ENCODE results near the gene DCST1. TPM values are rescaled to one million over a fixed set of nuclear protein-coding genes. Genes with fewer than 3 reads are reported as not detected.

DCST1 gene
- total and polyA plus RNA-seq, 2 donors (not counting 1 experiment from before 2014, with no cell fraction given): 0.22 TPM; not detected in 1

DNA sequence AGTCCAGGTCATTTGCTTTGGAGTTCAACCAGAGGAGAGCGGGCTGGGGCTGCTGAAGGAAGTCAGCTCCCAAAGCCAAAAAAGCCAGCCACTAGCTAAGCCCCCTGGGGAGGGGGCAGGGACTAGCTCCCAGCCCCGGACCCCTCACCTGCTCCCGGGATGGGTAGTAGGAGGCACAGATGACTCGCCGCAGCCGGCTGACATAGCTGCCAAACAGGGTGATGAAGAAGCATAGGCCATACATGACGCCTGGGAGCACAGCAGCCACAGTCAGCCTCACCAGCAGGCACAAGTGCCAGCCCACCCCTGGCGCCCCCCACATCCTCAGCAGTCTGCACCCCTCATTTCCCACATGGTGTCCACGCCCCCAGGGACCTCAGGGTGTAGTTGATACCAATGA lies 7.5 kb upstream of the DCST1 start:
- H3K9ac ChIP-seq (ENCODE audit: low read length): no peak overlapping the region
- intact Hi-C loops (cut with micrococcal nuclease): no loop called here
- CTCF ChIA-PET: interaction anchor here (1.3 kb wide), 1 partner anchor 9 kb away, joined by 3 read pairs; no protein-coding TSS in a partner anchor

GRCh38 chr1:155026588-155026987 lies 7.0 kb upstream of the DCST1 start:
- ChIA-PET CTCF (no interaction called here), POLR2A (no interaction called here)

More for the DNA sequence above, 7.5 kb upstream of the DCST1 start:
- no peak overlapping the region for H2AFZ ChIP-seq (ENCODE audit: insufficient read depth, low read depth, low read length, poor library complexity, severe bottlenecking)
- H3K9me3 ChIP-seq (ENCODE audit: control extremely low read depth in 1 of 3, control insufficient read depth in 2 of 3, insufficient read depth in 1 of 3, low read length in 2 of 3): no peaks in the 10 kb centered on the region
- ATAC-seq (ENCODE audit: low read depth) (no peak), DNase-seq (no peak)
- no peak overlapping the region for H3K27ac ChIP-seq (ENCODE audit: low read length in 2 of 2)
- Mint-ChIP-seq H3K4me1 (no peaks in the 10 kb centered on the region), H3K9me3 (ENCODE audit: insufficient read depth) (no peaks in the 10 kb centered on the region), H3K27me3 (no peaks in the 10 kb centered on the region), H3K4me3 (no peak overlapping the region), H3K27ac (no peak overlapping the region)
- H3K4me2 ChIP-seq (replicated peaks; ENCODE audit: low read depth, low read length, poor library complexity, severe bottlenecking): no peak overlapping the region
- no peaks in the 10 kb centered on the region for H4K20me1 ChIP-seq (ENCODE audit: control insufficient read depth, insufficient read depth, low read length, poor library complexity, severe bottlenecking)
- no peaks in the 10 kb centered on the region for H3K4me1 ChIP-seq (ENCODE audit: control insufficient read depth in 2 of 2, insufficient read depth in 2 of 2, low read length in 2 of 2)
- H3K4me3 ChIP-seq (ENCODE audit: control extremely low read depth in 1 of 5, extremely low read depth in 1 of 5, insufficient read depth in 1 of 5, low read depth in 2 of 5, low read length in 4 of 5): no peak overlapping the region
- POLR2A ChIA-PET: no interaction called here
- H3K27me3 ChIP-seq (replicated peaks in 1 of 4; ENCODE audit: control extremely low read depth in 1 of 4, control insufficient read depth in 3 of 4, insufficient read depth in 4 of 4, low read length in 3 of 4): no peaks in the 10 kb centered on the region
- TF ChIP-seq EZH2 (IDR thresholded peaks at IDR 0.05; ENCODE audit: borderline replicate concordance, insufficient read depth, low read depth, low read length, poor library complexity, severe bottlenecking) (no peak), CTCF (IDR thresholded peaks at IDR 0.05) (no peak)
- H3K79me2 ChIP-seq (ENCODE audit: control insufficient read depth, insufficient read depth, low read length): peaks cover 3% of the 10 kb centered on the region
- H3K36me3 ChIP-seq (replicated peaks in 1 of 2; ENCODE audit: control extremely low read depth in 1 of 2, control insufficient read depth in 1 of 2, extremely low read depth in 1 of 2, insufficient read depth in 2 of 2, low read length in 1 of 2): no peaks in the 10 kb centered on the region
- WGBS (ENCODE audit: insufficient coverage): 85% methylated on average over 9 of the region's 9 CpGs

More at GRCh38 chr1:155026588-155026987, 7.0 kb upstream of the DCST1 start:
- H3K4me3 Mint-ChIP-seq: no peak overlapping the region
- peaks cover 3% of the 10 kb centered on the region for H3K79me2 ChIP-seq (ENCODE audit: control insufficient read depth, insufficient read depth, low read length)
- H3K4me2 ChIP-seq (replicated peaks; ENCODE audit: low read depth, low read length, poor library complexity, severe bottlenecking): no peak overlapping the region
- no peak overlapping the region for H3K9ac ChIP-seq (ENCODE audit: low read length)
- H3K36me3 ChIP-seq (replicated peaks in 1 of 2; ENCODE audit: control extremely low read depth in 1 of 2, control insufficient read depth in 1 of 2, extremely low read depth in 1 of 2, insufficient read depth in 2 of 2, low read length in 1 of 2): no peaks in the 10 kb centered on the region
- H3K9me3 Mint-ChIP-seq (ENCODE audit: insufficient read depth): no peaks in the 10 kb centered on the region
- H2AFZ ChIP-seq (ENCODE audit: insufficient read depth, low read depth, low read length, poor library complexity, severe bottlenecking): no peak overlapping the region
- 97% methylated on average over 6 of the region's 6 CpGs for WGBS (ENCODE audit: insufficient coverage)
- H3K27ac Mint-ChIP-seq: no peak overlapping the region
- H3K9me3 ChIP-seq (ENCODE audit: control extremely low read depth in 1 of 3, control insufficient read depth in 2 of 3, insufficient read depth in 1 of 3, low read length in 2 of 3): no peaks in the 10 kb centered on the region
- intact Hi-C loops (cut with micrococcal nuclease): no loop called here
- no peaks in the 10 kb centered on the region for H3K27me3 Mint-ChIP-seq
- ATAC-seq (ENCODE audit: low read depth) (no peak), DNase-seq (no peak)
- H3K4me1 ChIP-seq (ENCODE audit: control insufficient read depth in 2 of 2, insufficient read depth in 2 of 2, low read length in 2 of 2): no peaks in the 10 kb centered on the region
- H4K20me1 ChIP-seq (ENCODE audit: control insufficient read depth, insufficient read depth, low read length, poor library complexity, severe bottlenecking): no peaks in the 10 kb centered on the region
- H3K4me1 Mint-ChIP-seq: no peaks in the 10 kb centered on the region
- H3K4me3 ChIP-seq (ENCODE audit: control extremely low read depth in 1 of 5, extremely low read depth in 1 of 5, insufficient read depth in 1 of 5, low read depth in 2 of 5, low read length in 4 of 5): no peak overlapping the region
- TF ChIP-seq EZH2 (IDR thresholded peaks at IDR 0.05; ENCODE audit: borderline replicate concordance, insufficient read depth, low read depth, low read length, poor library complexity, severe bottlenecking) (no peak), CTCF (IDR thresholded peaks at IDR 0.05) (no peak)
- H3K27me3 ChIP-seq (replicated peaks in 1 of 4; ENCODE audit: control extremely low read depth in 1 of 4, control insufficient read depth in 3 of 4, insufficient read depth in 4 of 4, low read length in 3 of 4): no peaks in the 10 kb centered on the region
- no peak overlapping the region for H3K27ac ChIP-seq (ENCODE audit: low read length in 2 of 2)

All from B cell (primary cell).